Endothelial cell of umbilical vein (primary cell): ENCODE measurements around the gene PLPP7.

Experiments
- CTCF ChIP-seq, 2 donors: IDR thresholded peaks; 1 replicate in 1 of 2; 2 replicates in 1 of 2; pipeline ENCODE4 v1.5.1; 2011; ENCODE audit warnings: low read length in 2 of 2, mild to moderate bottlenecking in 2 of 2, moderate library complexity in 2 of 2, control low read depth in 1 of 2, inconsistent platforms in 1 of 2, low read depth in 1 of 2; ENCODE audit not compliant: insufficient read depth in 1 of 2; ENCODE audit errors: extremely low read depth in 1 of 2
- GATA2 ChIP-seq: IDR thresholded peaks from 2 replicates; pipeline ENCODE4 v1.7.0; 2011; ENCODE audit warnings: low read depth, mild to moderate bottlenecking, moderate library complexity, mixed read lengths, low read length; ENCODE audit not compliant: insufficient read length, insufficient read depth
- MYC ChIP-seq: IDR thresholded peaks from one replicate; pipeline ENCODE4 v1.6.1; 2011; ENCODE audit warnings: mild to moderate bottlenecking, low read depth, low read length
- POLR2AphosphoS5 ChIP-seq: IDR thresholded peaks from 2 replicates; pipeline ENCODE4 v1.6.1; 2012; ENCODE audit warnings: low read depth, mild to moderate bottlenecking, control low read depth, low read length, moderate library complexity; ENCODE audit not compliant: insufficient read depth

- TF ChIP-seq MYC (no peak), CTCF (IDR thresholded peaks at IDR 0.05; ENCODE audit: extremely low read depth in 1 of 2, insufficient read depth in 1 of 2, low read depth in 1 of 2, low read length in 2 of 2) (no peak), GATA2 (no peak), POLR2AphosphoS5 (no peak)
Observed at GRCh38 chr9:131255676-131256197, 33.8 kb upstream of the PLPP7 start.
